Measurements from ENCODE around the gene SMAD2.

Gene SMAD2

GRCh38 chr18:47817017-47817794, 113.3 kb downstream of the SMAD2 start:
- Histone ChIP-seq H4K20me1 (ENCODE audit: insufficient read depth, low read length, poor library complexity, severe bottlenecking) (no peaks in the 10 kb centered on the region), H3K4me3 (ENCODE audit: low read length, poor library complexity, severe bottlenecking) (no peak overlapping the region), H3F3A (ENCODE audit: low read depth) (no peaks in the 10 kb centered on the region), H3K9me2 (replicated peaks; ENCODE audit: low read depth, low read length) (no peaks in the 10 kb centered on the region), H3K9ac (ENCODE audit: low read depth, low read length, poor library complexity, severe bottlenecking) (no peak overlapping the region), H3K9me3 (ENCODE audit: insufficient read depth, low read depth, low read length) (no peaks in the 10 kb centered on the region), H3K4me2 (ENCODE audit: low read depth, low read length, poor library complexity, severe bottlenecking) (no peak overlapping the region), H3K36me3 (ENCODE audit: insufficient read depth, low read length) (no peaks in the 10 kb centered on the region), H2AFZ (ENCODE audit: low read length) (no peak overlapping the region), H3K27me3 (ENCODE audit: insufficient read depth, low read length, poor library complexity, severe bottlenecking) (no peaks in the 10 kb centered on the region), H3K79me2 (ENCODE audit: insufficient read depth, low read length) (no peaks in the 10 kb centered on the region), H3K4me1 (ENCODE audit: insufficient read depth, low read length, poor library complexity, severe bottlenecking) (no peaks in the 10 kb centered on the region)
- TF ChIP-seq EZH2phosphoT487 (IDR thresholded peaks at IDR 0.05; ENCODE audit: borderline replicate concordance) (no peak), CTCF (conservative IDR thresholded peaks at IDR 0.05; ENCODE audit: low read length) (no peak)

- Histone ChIP-seq H3K27me3 (ENCODE audit: insufficient read depth, low read length, poor library complexity, severe bottlenecking) (no peaks in the 10 kb centered on the region), H3K4me2 (ENCODE audit: low read depth, low read length, poor library complexity, severe bottlenecking) (no peak overlapping the region), H3K4me1 (ENCODE audit: insufficient read depth, low read length, poor library complexity, severe bottlenecking) (no peaks in the 10 kb centered on the region), H3K9me3 (ENCODE audit: insufficient read depth, low read depth, low read length) (no peaks in the 10 kb centered on the region), H4K20me1 (ENCODE audit: insufficient read depth, low read length, poor library complexity, severe bottlenecking) (no peaks in the 10 kb centered on the region), H3K36me3 (ENCODE audit: insufficient read depth, low read length) (no peaks in the 10 kb centered on the region), H3K79me2 (ENCODE audit: insufficient read depth, low read length) (no peaks in the 10 kb centered on the region), H2AFZ (ENCODE audit: low read length) (no peak overlapping the region), H3K9ac (ENCODE audit: low read depth, low read length, poor library complexity, severe bottlenecking) (no peak overlapping the region), H3K9me2 (replicated peaks; ENCODE audit: low read depth, low read length) (no peaks in the 10 kb centered on the region), H3F3A (ENCODE audit: low read depth) (no peaks in the 10 kb centered on the region), H3K4me3 (ENCODE audit: low read length, poor library complexity, severe bottlenecking) (no peak overlapping the region)
- TF ChIP-seq CTCF (conservative IDR thresholded peaks at IDR 0.05; ENCODE audit: low read length) (no peak), EZH2phosphoT487 (IDR thresholded peaks at IDR 0.05; ENCODE audit: borderline replicate concordance) (no peak)
Observed at GRCh38 chr18:47815486-47816270, 114.8 kb downstream of the SMAD2 start.

GRCh38 chr18:47809420-47809819, 121.0 kb downstream of the SMAD2 start:
- H3K4me3 ChIP-seq (ENCODE audit: low read length, poor library complexity, severe bottlenecking): no peak overlapping the region
- H2AFZ ChIP-seq (ENCODE audit: low read length): no peak overlapping the region
- no peak overlapping the region for H3K4me2 ChIP-seq (ENCODE audit: low read depth, low read length, poor library complexity, severe bottlenecking)
- no peaks in the 10 kb centered on the region for H3K9me3 ChIP-seq (ENCODE audit: insufficient read depth, low read depth, low read length)
- H3K79me2 ChIP-seq (ENCODE audit: insufficient read depth, low read length): no peaks in the 10 kb centered on the region
- H3K36me3 ChIP-seq (ENCODE audit: insufficient read depth, low read length): no peaks in the 10 kb centered on the region
- H3F3A ChIP-seq (ENCODE audit: low read depth): no peaks in the 10 kb centered on the region
- H3K9ac ChIP-seq (ENCODE audit: low read depth, low read length, poor library complexity, severe bottlenecking): no peak overlapping the region
- H3K9me2 ChIP-seq (replicated peaks; ENCODE audit: low read depth, low read length): no peaks in the 10 kb centered on the region
- no peaks in the 10 kb centered on the region for H3K4me1 ChIP-seq (ENCODE audit: insufficient read depth, low read length, poor library complexity, severe bottlenecking)
- TF ChIP-seq CTCF (conservative IDR thresholded peaks at IDR 0.05; ENCODE audit: low read length) (no peak), EZH2phosphoT487 (IDR thresholded peaks at IDR 0.05; ENCODE audit: borderline replicate concordance) (no peak)
- H4K20me1 ChIP-seq (ENCODE audit: insufficient read depth, low read length, poor library complexity, severe bottlenecking): no peaks in the 10 kb centered on the region
- H3K27me3 ChIP-seq (ENCODE audit: insufficient read depth, low read length, poor library complexity, severe bottlenecking): no peaks in the 10 kb centered on the region

Measured in Loucy (cell line).